NCI-H82 (cell line): ENCODE measurements around the gene ZBTB4.
"Not testable (repeated sequence)": the region's sequence is repeated elsewhere in the genome, so short reads cannot be mapped to it uniquely, and the experiment has no call there.

ENCODE experiments used
- DNase-seq: peaks from one replicate; lab custom pipeline; 2025; lab: John Stamatoyannopoulos, UW

The ZBTB4 gene

GRCh38 chr17:7470457-7470973 lies 8.9 kb downstream of the ZBTB4 start:
- not testable (repeated sequence) for DNase-seq

- not testable (repeated sequence) for DNase-seq
Observed at GRCh38 chr17:7469843-7470242, 9.6 kb downstream of the ZBTB4 start.

- DNase-seq = no peak
Observed at GRCh38 chr17:7468804-7469389, 10.5 kb downstream of the ZBTB4 start.

GRCh38 chr17:7468290-7468689 lies 11.1 kb downstream of the ZBTB4 start:
- DNase-seq = no peak

GRCh38 chr17:7467498-7467897 lies 11.9 kb downstream of the ZBTB4 start:
- no peak for DNase-seq

DNA sequence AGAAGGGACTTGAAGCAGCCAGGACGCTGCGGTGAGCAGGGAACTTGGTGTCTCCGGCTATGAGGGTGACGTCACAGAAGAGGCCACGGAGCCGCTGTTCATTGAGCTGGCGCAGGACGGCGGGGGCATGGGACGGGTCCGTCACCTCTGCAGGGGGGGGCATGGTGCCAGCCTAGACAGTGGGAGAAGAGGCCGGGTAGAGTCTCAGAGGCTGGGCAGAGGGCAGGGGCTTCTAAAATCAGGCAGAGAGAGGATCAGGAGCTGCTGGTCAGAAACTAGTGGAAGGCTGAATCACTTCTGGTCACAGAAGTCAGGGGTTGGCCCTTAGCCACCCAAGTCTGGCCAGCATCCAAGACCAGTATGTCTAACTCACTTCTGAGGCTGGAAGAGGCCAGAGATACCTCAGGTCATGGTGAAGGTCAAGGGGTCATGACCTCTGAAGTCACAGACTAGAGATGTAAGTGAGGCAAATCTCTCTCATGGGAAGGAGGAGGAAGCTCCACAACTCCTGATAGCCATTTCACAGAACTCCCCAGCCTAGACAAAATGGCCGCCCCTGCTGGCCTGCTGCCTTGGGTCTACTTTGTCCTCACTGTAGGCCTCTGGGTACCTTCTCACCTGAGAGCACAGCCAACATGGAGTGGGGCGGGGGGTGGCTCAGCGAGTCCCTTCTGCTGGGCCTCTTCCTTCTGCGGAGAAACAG lies 12.6 kb downstream of the ZBTB4 start:
- DNase-seq = no peak

DNA sequence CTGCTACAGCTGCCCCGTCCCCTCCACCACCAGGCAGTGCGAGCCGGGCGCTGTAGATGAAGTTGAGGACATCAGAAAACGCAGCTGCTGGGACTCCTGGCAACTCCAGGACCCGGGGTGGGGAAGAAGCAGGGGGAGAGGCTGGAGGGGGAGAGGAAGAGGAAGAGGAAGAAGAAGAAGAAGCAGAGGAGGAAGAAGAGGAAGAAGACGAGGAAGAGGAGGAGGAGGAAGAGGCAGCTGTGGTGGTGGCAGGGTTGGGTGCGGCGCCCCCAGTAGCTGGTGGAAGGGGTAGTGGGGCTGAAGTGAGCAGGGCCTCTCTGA lies 13.2 kb downstream of the ZBTB4 start:
- no peak for DNase-seq

- DNase-seq = no peak
Observed at GRCh38 chr17:7465597-7466275, 13.7 kb downstream of the ZBTB4 start.

DNA sequence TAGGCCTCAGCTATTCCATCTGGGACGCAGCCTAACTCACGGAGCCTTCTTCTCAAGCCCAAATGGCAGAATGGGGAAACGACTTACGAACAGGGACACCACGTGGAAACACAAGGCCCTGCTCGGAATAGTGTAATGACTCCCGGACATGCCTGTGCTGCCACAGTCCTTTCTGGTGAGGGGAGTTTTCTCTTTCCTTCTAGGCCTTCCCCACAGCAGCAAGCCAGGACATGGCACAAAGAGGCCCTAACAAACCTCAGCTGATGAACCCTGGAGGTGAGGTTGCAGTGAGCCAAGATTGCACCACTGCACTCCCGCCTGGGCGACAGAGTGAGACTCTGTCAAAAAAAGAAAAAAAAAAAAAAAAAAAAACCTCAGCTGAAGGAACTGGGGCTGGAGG lies 15.3 kb downstream of the ZBTB4 start:
- no peak for DNase-seq

DNA sequence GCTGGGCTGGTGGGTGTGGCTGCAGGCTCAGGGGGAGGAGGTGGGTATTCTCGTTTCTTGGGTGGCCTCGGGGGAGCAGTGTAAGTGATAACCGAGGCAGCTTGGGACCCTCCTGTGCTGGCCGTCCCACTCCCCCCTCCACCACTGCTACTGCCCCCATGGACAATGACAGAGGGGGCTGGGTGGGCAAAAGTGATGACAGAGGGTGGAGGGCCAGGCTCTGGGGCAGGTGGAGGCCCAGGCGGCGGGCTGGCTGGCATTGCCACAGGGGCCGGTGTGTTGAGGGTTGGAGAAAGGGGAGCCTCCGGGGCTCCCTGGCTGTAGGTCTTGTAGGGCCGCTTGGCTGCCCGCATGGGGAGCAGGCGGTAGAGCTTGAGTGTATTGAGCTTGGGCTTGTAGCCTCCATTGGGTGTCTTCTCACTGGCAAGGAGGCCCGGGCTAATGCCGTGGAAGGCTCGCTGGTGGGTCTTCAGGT lies 16.0 kb downstream of the ZBTB4 start:
- no peak for DNase-seq

DNA sequence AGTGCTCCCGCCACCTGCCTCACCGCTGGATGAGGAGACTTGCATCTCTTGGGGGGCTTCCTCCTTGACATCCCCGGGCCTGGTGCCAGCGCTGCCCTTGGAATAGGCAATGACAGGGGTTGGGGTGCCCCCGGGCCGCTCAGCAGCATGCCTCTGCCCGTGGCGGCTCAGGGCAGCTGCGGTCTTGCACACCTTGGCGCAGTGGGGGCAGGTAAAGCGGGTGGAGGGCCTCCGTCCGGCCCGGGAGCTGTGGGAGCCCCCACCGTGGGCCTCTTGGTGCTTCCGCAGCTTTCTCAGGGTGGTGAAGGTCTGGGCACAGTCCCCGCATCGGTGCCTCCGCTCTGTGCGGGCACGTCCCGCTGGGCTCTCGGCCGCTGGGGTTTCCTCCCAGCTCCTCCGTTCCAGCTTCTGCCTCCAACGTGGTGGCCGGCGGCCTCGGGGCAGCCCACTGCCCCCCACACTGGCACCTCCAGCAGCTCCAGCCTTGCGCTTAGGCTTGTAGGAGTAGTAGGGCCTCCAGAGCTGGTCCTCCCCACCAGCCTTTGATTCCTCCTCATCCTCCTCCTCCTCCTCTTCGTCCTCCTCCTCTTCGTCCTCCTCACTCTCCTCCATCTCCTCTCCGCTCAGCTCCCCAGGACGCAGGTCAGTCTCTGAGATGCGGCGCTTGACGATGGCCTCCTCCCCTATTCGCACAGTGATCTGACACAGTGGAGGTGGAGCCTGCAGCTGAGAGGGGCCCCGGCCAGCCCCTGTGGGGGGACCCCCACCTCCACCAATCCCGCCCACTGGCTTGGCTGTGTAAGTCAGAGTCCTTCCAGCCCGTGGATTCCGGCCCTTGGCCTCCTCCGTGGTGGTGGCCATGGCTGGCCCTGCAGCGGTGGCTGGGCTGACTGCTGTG lies 16.7 kb downstream of the ZBTB4 start:
- no peak for DNase-seq

DNA sequence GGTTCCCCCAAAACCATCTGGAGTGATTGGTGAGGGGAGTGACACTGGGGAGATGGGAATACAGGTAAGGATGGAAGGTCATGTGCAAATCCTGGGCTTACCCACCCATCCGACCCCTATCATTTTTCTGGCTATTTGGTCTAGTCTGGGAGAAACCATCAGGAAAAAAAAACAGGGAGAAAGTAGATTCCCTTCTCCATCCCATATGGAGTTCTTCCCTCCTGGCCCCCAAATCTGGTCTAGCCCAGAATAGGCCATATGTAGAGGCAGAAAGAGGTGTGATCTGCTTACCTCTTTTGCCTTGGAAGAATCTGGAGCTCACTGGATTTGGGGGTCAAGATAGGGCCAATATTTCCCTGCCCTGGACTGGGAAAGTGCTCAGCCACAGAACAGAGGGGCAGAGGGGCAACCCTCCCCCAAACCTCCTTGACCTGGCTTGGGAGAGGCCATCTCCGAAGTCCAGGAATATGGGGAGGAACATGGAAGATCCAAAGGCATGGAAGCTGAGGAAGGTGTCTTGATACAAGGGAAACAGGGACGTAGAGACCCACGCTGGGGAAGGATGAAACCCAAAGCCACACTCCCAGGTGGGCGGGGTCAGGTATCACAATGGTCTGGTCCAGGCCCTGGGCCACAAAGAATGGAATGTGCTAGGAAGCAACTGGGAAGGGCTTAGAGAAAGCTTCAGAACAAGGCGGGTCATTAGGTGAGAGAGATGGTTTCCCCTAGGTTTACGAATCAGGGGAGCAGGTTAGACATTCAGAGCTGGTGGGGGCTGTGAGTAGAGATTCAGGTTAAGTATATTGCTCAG lies 18.4 kb downstream of the ZBTB4 start:
- DNase-seq = no peak

- DNase-seq = no peak
Observed at GRCh38 chr17:7459961-7460545, 19.4 kb downstream of the ZBTB4 start.

DNA sequence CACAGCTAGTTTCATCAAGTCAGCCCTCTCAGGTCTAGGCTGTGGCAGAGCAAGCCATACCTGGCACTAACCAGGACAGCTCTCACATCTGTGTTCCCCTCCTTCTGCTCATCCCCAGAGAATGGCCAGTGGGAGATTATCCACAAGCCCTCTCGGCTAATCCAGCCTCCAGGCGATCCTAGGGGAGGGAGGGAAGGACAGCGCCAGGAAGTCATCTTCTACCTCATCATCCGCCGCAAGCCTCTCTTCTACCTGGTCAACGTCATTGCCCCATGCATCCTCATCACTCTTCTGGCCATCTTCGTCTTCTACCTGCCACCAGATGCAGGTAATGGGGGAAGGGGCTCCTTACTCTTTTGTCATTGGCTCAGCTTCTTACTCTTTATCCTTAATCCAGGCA lies 31.0 kb downstream of the ZBTB4 start:
- peak; percentile 87 for DNase-seq

- peak; percentile 88 for DNase-seq
Observed at GRCh38 chr17:7445619-7445968, 33.8 kb downstream of the ZBTB4 start.

- DNase-seq = peak; percentile 95
Observed at GRCh38 chr17:7444682-7445618, 34.5 kb downstream of the ZBTB4 start, which contains the start of gene CHRNB1. Gene CHRNB1, plus strand, starts transcription at chr17:7445061. Its CDS starts 67 bp downstream, at chr17:7445128.

DNA sequence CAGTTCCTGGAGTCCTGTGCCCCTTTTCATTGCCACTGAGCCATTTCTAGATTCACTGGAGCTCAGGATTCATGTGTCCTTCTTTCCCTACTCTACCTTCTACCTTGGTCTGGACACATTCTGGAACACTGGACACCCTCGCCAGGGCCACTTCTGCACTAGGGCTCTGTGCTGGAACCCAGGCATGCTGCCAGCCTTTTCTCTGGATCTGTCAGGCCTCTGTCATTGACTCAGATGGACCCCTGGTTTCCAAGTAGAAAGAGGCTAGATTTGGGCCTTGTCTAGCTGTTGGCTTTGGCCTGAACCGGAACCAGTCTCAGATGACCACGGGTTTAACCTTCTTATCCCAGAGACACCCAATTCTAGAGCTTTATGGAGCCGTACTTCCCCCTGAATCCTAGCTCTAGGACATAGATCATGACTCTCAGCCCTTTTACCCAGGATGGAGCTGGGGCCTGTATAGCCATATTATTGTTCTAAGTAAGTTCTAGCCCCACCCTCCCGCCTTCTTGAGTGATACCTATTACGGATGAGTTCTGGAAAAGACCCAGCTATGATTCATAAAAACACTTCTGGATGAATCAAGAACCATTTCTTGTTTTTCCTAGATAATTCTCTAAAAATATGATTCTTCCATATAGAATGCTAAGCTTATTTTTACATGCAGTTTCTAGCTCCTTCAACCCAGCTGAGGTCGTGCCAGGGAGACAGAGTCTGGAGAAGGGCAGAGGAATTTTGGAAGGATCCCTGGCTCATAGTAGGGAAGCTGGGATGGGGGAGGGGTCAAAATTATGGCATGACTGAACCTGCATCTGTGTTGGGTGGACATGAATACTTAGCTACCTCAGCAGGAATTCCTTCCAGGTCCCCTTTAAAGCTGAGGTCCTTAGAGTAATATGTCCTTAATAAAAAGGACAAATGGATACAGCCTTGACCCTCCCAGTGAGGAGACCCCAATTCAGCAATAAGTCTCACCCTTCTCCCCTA lies 35.6 kb downstream of the ZBTB4 start:
- DNase-seq = no peak

- DNase-seq = peak; percentile 29
Observed at GRCh38 chr17:7442142-7442541, 37.3 kb downstream of the ZBTB4 start.
